Measurements from ENCODE around the gene COL4A1.

GRCh38 chr13:110210604-110210985 lies 96.4 kb downstream of the COL4A1 start:
- TF ChIP-seq, protein P1, sequence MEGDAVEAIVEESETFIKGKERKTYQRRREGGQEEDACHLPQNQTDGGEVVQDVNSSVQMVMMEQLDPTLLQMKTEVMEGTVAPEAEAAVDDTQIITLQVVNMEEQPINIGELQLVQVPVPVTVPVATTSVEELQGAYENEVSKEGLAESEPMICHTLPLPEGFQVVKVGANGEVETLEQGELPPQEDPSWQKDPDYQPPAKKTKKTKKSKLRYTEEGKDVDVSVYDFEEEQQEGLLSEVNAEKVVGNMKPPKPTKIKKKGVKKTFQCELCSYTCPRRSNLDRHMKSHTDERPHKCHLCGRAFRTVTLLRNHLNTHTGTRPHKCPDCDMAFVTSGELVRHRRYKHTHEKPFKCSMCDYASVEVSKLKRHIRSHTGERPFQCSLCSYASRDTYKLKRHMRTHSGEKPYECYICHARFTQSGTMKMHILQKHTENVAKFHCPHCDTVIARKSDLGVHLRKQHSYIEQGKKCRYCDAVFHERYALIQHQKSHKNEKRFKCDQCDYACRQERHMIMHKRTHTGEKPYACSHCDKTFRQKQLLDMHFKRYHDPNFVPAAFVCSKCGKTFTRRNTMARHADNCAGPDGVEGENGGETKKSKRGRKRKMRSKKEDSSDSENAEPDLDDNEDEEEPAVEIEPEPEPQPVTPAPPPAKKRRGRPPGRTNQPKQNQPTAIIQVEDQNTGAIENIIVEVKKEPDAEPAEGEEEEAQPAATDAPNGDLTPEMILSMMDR (IDR thresholded peaks at IDR 0.05; ENCODE audit: low read length): no peak
- no peak for TF ChIP-seq EZH2phosphoT487 (IDR thresholded peaks at IDR 0.05; ENCODE audit: low read length)

Data from MM.1S (cell line).